ENCODE data around the gene GALNT18.

GRCh38 chr11:11227296-11228085 is 394.3 kb downstream of the GALNT18 start:
- TF ChIP-seq CTCF (optimal IDR thresholded peaks at IDR 0.05 in 1 of 3, IDR thresholded peaks at IDR 0.05 in 1 of 3, conservative IDR thresholded peaks at IDR 0.05 in 1 of 3; ENCODE audit: extremely low read depth in 1 of 3, insufficient read depth in 2 of 3, low read length in 3 of 3) = no peak
- TF ChIP-seq EZH2 (IDR thresholded peaks at IDR 0.05; ENCODE audit: low read length) = no peak

Data from keratinocyte (primary cell).